Kidney (tissue), 14 donors: ENCODE results near the gene ALK. TPM values are rescaled to one million over a fixed set of nuclear protein-coding genes. Genes with fewer than 3 reads are reported as not detected.
A peak's percentile ranks its signal among the peaks of the same experiment; 100 is the strongest.

Experiments
- DNase-seq, 5 donors: peaks; one replicate each; pipeline ENCODE4 v3.0.0-alpha.2; 2013 to 2020
- FAIRE-seq: peaks from 2 replicates; lab custom pipeline; 2012; peaks lifted over from hg19 to GRCh38; lab: Jason Lieb, UNC
- H3K27ac ChIP-seq, 2 donors: one replicate each; pipeline ENCODE4 v1.7.0; 2013; ENCODE audit warnings: low read depth in 2 of 2, low read length in 2 of 2, inconsistent platforms in 1 of 2
- H3K27me3 ChIP-seq: one replicate; pipeline ENCODE4 v1.7.1; 2013; ENCODE audit warnings: low read length, inconsistent platforms; ENCODE audit not compliant: control insufficient read depth, insufficient read depth
- H3K36me3 ChIP-seq, 3 donors: one replicate each; pipeline versions ENCODE4 v1.7.0 to v1.7.1; 2013; ENCODE audit warnings: low read length in 3 of 3, control low read depth in 1 of 3, inconsistent platforms in 1 of 3; ENCODE audit not compliant: insufficient read depth in 3 of 3, control insufficient read depth in 2 of 3
- H3K4me1 ChIP-seq, 3 donors: one replicate each; pipeline versions ENCODE4 v1.7.0 to v1.7.1; 2013; ENCODE audit warnings: low read length in 3 of 3, inconsistent platforms in 1 of 3, low read depth in 1 of 3; ENCODE audit not compliant: control insufficient read depth in 2 of 3, insufficient read depth in 2 of 3
- H3K4me3 ChIP-seq, 3 donors: one replicate each; pipeline versions ENCODE4 v1.7.0 to v1.8.1; 2013; ENCODE audit warnings: low read length in 3 of 3, control low read depth in 1 of 3, inconsistent platforms in 1 of 3
- H3K9ac ChIP-seq, 3 donors: one replicate each; pipeline versions ENCODE4 v1.7.0 to v1.7.1; 2013; ENCODE audit warnings: low read length in 3 of 3, control low read depth in 1 of 3, inconsistent platforms in 1 of 3
- H3K9me3 ChIP-seq, 3 donors: one replicate each; pipeline versions ENCODE4 v1.7.0 to v1.7.1; 2013; ENCODE audit warnings: low read length in 3 of 3, control low read depth in 1 of 3, inconsistent platforms in 1 of 3; ENCODE audit not compliant: control insufficient read depth in 2 of 3, insufficient read depth in 1 of 3
- intact Hi-C: fragments of 100-400 bp; cut with DNase I; formaldehyde crosslinking; loops from one replicate; pipeline ENCODE4 v1.11.1; 2022
- polyA plus RNA-seq: library from polyadenylated mRNA; stranded (reverse); fragments of 350-450 nt; fragmentation: Illumina TruSeq; extraction: RNeasy Lipid Tissue Mini Kit (QIAGEN cat#74804); gene quantifications from one replicate; pipeline ENCODE4 v1.2.3, GENCODE V29; 2014; ENCODE audit warnings: low read depth, low replicate concordance; ENCODE audit not compliant: insufficient read depth
- total RNA-seq: library from RNA; stranded (reverse); fragmentation: NEBNext Ultra II Directional; extraction: Animal tissue kit (Norgen Biotek cat#: 25700); gene quantifications from one replicate; pipeline ENCODE4 v1.2.1, GENCODE V29; 2021
- TF ChIP-seq, protein P1 (sequence below): IDR thresholded peaks from 3 replicates; pipeline ENCODE4 v1.5.1; 2012; ENCODE audit warnings: mild to moderate bottlenecking, moderate library complexity, borderline replicate concordance; ENCODE audit not compliant: insufficient read depth; ENCODE audit errors: extremely low read depth
- donor health status: control.
- donor health status: control.
- donor health status: control.
- donor health status: control.
- donor health status: control.
- donor health status: DM: yes; HTN: yes; CAD: no.
- donor health status: Normal renal cell carcinoma (clear cell type).

The ALK gene
- total and polyA plus RNA-seq, 2 donors from 2014 or later, result 0.13 TPM; not detected in 1

GRCh38 chr2:29479401-29479800 lies 442.0 kb downstream of the ALK start:
- FAIRE-seq, result no peak
- Histone ChIP-seq H3K36me3 (no peaks in the 10 kb centered on the region), H3K9me3 (no peaks in the 10 kb centered on the region), H3K9ac (no peak overlapping the region), H3K4me1 (no peaks in the 10 kb centered on the region), H3K27me3 (no peaks in the 10 kb centered on the region), H3K27ac (no peak overlapping the region), H3K4me3 (no peak overlapping the region)
- intact Hi-C loops, result no loop called here
- TF ChIP-seq, protein P1, sequence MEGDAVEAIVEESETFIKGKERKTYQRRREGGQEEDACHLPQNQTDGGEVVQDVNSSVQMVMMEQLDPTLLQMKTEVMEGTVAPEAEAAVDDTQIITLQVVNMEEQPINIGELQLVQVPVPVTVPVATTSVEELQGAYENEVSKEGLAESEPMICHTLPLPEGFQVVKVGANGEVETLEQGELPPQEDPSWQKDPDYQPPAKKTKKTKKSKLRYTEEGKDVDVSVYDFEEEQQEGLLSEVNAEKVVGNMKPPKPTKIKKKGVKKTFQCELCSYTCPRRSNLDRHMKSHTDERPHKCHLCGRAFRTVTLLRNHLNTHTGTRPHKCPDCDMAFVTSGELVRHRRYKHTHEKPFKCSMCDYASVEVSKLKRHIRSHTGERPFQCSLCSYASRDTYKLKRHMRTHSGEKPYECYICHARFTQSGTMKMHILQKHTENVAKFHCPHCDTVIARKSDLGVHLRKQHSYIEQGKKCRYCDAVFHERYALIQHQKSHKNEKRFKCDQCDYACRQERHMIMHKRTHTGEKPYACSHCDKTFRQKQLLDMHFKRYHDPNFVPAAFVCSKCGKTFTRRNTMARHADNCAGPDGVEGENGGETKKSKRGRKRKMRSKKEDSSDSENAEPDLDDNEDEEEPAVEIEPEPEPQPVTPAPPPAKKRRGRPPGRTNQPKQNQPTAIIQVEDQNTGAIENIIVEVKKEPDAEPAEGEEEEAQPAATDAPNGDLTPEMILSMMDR, result no peak
- DNase-seq, result peak in 2 of 5 donors; percentile 43 to 56

DNA sequence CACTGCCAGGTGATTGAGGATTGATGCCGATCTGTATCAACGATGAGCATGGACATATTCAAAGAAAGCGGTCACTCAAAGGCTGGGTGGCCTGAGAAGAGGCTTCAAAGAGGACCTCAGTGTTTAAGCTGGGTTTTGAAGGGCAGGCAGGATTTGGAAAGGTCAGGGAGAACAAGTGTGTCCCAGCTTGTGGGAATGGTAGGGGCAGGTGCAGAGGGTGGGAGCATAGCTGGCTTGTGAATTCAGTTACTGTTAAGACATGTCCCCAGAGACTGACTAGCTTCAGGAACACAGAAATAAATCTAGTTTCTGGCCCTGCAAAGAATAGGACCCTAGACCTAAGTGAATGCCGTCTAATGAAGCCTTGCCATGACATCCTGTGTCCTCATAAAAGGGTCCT lies 442.7 kb downstream of the ALK start:
- no peak overlapping the region for H3K4me3 ChIP-seq
- H3K27ac ChIP-seq, result no peak overlapping the region
- intact Hi-C loops, result no loop called here
- H3K36me3 ChIP-seq, result no peaks in the 10 kb centered on the region
- FAIRE-seq, result no peak
- no peak overlapping the region for H3K9ac ChIP-seq
- H3K4me1 ChIP-seq, result no peaks in the 10 kb centered on the region
- no peaks in the 10 kb centered on the region for H3K27me3 ChIP-seq
- no peak for DNase-seq
- TF ChIP-seq, protein P1, result no peak
- no peaks in the 10 kb centered on the region for H3K9me3 ChIP-seq

- H3K9ac ChIP-seq, result no peak overlapping the region
- DNase-seq, result no peak
- H3K27me3 ChIP-seq, result no peaks in the 10 kb centered on the region
- no peak overlapping the region for H3K4me3 ChIP-seq
- intact Hi-C loops, result no loop called here
- H3K36me3 ChIP-seq, result no peaks in the 10 kb centered on the region
- TF ChIP-seq, protein P1, result no peak
- H3K4me1 ChIP-seq, result no peaks in the 10 kb centered on the region
- H3K27ac ChIP-seq, result no peak overlapping the region
- H3K9me3 ChIP-seq, result peaks cover 0 to 4% (median 0%) of the 10 kb centered on the region in 3 donors
- FAIRE-seq, result no peak
Observed at GRCh38 chr2:29477186-29477585, 444.2 kb downstream of the ALK start.

GRCh38 chr2:29475499-29475898 lies 445.9 kb downstream of the ALK start:
- TF ChIP-seq, protein P1, result no peak
- H3K9me3 ChIP-seq, result peaks cover 0 to 6% (median 2%) of the 10 kb centered on the region in 3 donors
- intact Hi-C loops, result no loop called here
- no peak for FAIRE-seq
- no peaks in the 10 kb centered on the region for H3K4me1 ChIP-seq
- DNase-seq, result peak in 3 of 5 donors; percentile 41 to 63 (median 53)
- H3K27me3 ChIP-seq, result no peaks in the 10 kb centered on the region
- H3K27ac ChIP-seq, result no peak overlapping the region
- H3K9ac ChIP-seq, result no peak overlapping the region
- no peaks in the 10 kb centered on the region for H3K36me3 ChIP-seq
- H3K4me3 ChIP-seq, result no peak overlapping the region
